ENCODE data around the gene OR52B4. TPM values are rescaled to one million over a fixed set of nuclear protein-coding genes. Genes with fewer than 3 reads are reported as not detected.
"Not testable (repeated sequence)": the region's sequence is repeated elsewhere in the genome, so short reads cannot be mapped to it uniquely, and the experiment has no call there.

OR52B4 gene
- not detected for total RNA-seq

GRCh38 chr11:4368286-4368685, at the start of gene OR52B4:
Gene OR52B4, minus strand, starts transcription at chr11:4368386. Its CDS starts 91 bp downstream, at chr11:4368295.
- ATAC-seq (ENCODE audit: low read depth), result no peak
- H3K9me3 Mint-ChIP-seq, result peaks cover 2% of the 10 kb centered on the region
- no peaks in the 10 kb centered on the region for H3K36me3 Mint-ChIP-seq
- DNase-seq, result no peak
- peaks cover 2% of the 10 kb centered on the region for H3K27me3 Mint-ChIP-seq
- H3K4me3 Mint-ChIP-seq, result no peak within 1 kb of the TSS
- POLR2A ChIA-PET, result no interaction called here
- H3K4me1 Mint-ChIP-seq, result peaks cover 2% of the 10 kb centered on the region
- H3K27ac Mint-ChIP-seq, result no peak within 1 kb of the TSS

GRCh38 chr11:4416816-4417215, 48.6 kb upstream of the OR52B4 start:
- POLR2A ChIA-PET, result no interaction called here
- H3K27me3 Mint-ChIP-seq, result peaks cover 6% of the 10 kb centered on the region
- H3K4me3 Mint-ChIP-seq, result no peak overlapping the region

DNA sequence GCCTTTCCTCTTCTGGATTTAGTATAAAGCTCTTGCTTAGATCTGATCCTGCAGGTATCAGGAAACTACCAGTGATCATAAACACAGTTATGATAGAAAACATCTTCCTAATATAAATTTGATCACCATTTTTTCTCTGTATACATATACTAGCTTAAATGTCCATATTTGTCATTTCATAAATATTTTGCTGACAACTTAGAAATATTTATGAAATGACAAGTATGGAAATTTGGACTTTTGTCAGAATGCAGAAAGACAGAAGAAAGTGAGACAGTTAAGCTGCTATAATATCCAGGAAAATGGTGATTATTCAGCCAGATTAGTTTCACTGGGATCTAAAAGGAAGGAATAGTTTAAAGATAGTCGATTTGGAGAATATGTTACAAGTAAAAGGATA, 48.1 kb upstream of the OR52B4 start:
- no peak overlapping the region for H3K27ac Mint-ChIP-seq
- H3K27me3 Mint-ChIP-seq, result peaks cover 6% of the 10 kb centered on the region
- no peak for DNase-seq
- no peaks in the 10 kb centered on the region for H3K4me1 Mint-ChIP-seq
- no peak overlapping the region for H3K4me3 Mint-ChIP-seq
- no peaks in the 10 kb centered on the region for H3K36me3 Mint-ChIP-seq
- POLR2A ChIA-PET, result no interaction called here
- H3K9me3 Mint-ChIP-seq, result no peaks in the 10 kb centered on the region
- ATAC-seq (ENCODE audit: low read depth), result no peak

More at GRCh38 chr11:4416816-4417215, 48.6 kb upstream of the OR52B4 start:
- Mint-ChIP-seq H3K36me3 (no peaks in the 10 kb centered on the region), H3K27ac (no peak overlapping the region), H3K4me1 (no peaks in the 10 kb centered on the region), H3K9me3 (no peaks in the 10 kb centered on the region)
- ATAC-seq (ENCODE audit: low read depth) (no peak), DNase-seq (no peak)

DNA sequence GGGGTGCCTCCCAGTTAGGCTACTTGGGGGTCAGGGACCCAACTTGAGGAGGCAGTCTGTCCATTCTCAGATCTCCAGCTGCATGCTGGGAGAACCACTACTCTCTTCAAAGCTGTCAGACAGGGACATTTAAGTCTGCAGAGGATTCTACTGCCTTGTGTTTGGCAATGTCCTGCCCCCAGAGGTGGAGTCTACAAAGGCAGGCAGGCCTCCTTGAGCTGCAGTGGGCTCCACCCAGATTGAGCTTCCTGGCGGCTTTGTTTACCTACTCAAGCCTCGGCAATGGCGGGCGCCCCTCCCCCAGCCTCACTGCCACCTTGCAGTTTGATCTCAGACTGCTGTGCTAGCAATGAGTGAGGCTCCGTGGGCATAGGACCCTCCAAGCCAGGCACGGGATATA, 38.0 kb upstream of the OR52B4 start:
- H3K27ac Mint-ChIP-seq; H3K4me1 Mint-ChIP-seq; POLR2A ChIA-PET; H3K4me3 Mint-ChIP-seq; DNase-seq; H3K36me3 Mint-ChIP-seq; ATAC-seq (ENCODE audit: low read depth): not testable (repeated sequence)
- Mint-ChIP-seq H3K27me3 (peaks cover 22% of the 10 kb centered on the region), H3K9me3 (peaks cover 14% of the 10 kb centered on the region)

DNA sequence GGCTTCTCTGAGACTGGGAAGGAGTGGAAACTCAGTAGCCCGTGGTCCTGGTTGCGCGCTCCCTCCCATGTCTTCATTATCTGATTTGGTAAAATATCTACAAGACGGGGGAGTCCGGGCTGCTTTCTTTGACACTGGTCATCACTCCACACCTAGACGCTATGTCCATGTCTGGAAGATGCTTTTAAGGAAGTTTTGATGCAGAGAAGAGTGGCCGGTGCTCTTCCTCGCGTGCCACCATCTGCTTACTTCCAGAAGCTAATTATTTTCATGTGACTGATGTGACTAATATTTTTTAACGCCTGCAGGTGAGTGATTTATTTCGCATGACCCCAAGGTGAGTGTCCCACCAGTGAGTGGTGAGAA, 25.7 kb upstream of the OR52B4 start:
- POLR2A ChIA-PET, result interaction anchor here (1.0 to 1.7 kb wide), 3 partner anchors 10 to 1290 kb away, joined by 3 to 5 read pairs (median 3); no protein-coding TSS in a partner anchor
- peaks cover 44% of the 10 kb centered on the region for H3K36me3 Mint-ChIP-seq
- peaks cover 7% of the 10 kb centered on the region for H3K9me3 Mint-ChIP-seq
- H3K4me1 Mint-ChIP-seq, result peaks cover 43% of the 10 kb centered on the region
- no peaks in the 10 kb centered on the region for H3K27me3 Mint-ChIP-seq
- DNase-seq (no peak), ATAC-seq (ENCODE audit: low read depth) (no peak)
- H3K4me3 Mint-ChIP-seq, result peak overlapping the region; percentile 95
- peak overlapping the region; percentile 94 for H3K27ac Mint-ChIP-seq

- Mint-ChIP-seq H3K4me1 (peaks cover 43% of the 10 kb centered on the region), H3K4me3 (peak within 1 kb of the TSS; percentile 95), H3K36me3 (peaks cover 46% of the 10 kb centered on the region), H3K9me3 (peaks cover 6% of the 10 kb centered on the region), H3K27ac (peak within 1 kb of the TSS; percentile 94), H3K27me3 (no peaks in the 10 kb centered on the region)
- peak; percentile 84 for DNase-seq
- ATAC-seq (ENCODE audit: low read depth), result peak; percentile 96
- POLR2A ChIA-PET, result interaction anchor here (1.0 to 1.7 kb wide), 3 partner anchors 10 to 1291 kb away, joined by 3 to 5 read pairs (median 3); no protein-coding TSS in a partner anchor
These were observed 25.1 kb upstream of the OR52B4 start, which contains the start of gene TRIM21 for GRCh38 chr11:4393209-4393857. Gene TRIM21, minus strand, starts transcription at chr11:4393702. Its CDS starts 3,293 bp downstream, at chr11:4390409.

DNA sequence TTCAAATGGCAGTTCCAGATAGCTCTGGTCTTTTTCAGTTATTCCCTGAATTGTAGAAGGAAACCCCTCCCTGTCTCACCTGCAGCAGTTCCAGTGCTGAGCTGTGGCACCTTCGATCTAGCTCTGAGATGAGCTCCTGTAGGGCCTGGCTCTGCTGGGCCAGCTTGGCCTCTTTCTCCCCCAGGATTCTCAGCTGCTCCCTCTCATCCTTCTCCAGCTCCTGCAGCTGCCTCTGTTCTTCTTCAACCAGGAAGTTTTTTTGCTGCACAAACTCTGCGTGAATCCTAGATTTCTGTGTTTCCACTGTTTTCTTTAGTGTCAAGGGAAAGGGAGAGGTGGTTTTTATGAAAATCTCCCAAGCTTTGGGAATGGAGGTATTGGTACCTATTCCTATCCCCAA, 20.0 kb upstream of the OR52B4 start:
- Mint-ChIP-seq H3K36me3 (peaks cover 78% of the 10 kb centered on the region), H3K4me3 (no peak overlapping the region), H3K4me1 (peaks cover 29% of the 10 kb centered on the region), H3K27me3 (no peaks in the 10 kb centered on the region), H3K27ac (peak overlapping the region; percentile 21), H3K9me3 (no peaks in the 10 kb centered on the region)
- POLR2A ChIA-PET, result no interaction called here
- ATAC-seq (ENCODE audit: low read depth), result no peak
- no peak for DNase-seq

- Mint-ChIP-seq H3K27me3 (no peaks in the 10 kb centered on the region), H3K4me3 (no peak overlapping the region), H3K9me3 (no peaks in the 10 kb centered on the region), H3K27ac (no peak overlapping the region), H3K4me1 (peaks cover 16% of the 10 kb centered on the region), H3K36me3 (peaks cover 75% of the 10 kb centered on the region)
- no peak for ATAC-seq (ENCODE audit: low read depth)
- POLR2A ChIA-PET, result no interaction called here
- DNase-seq, result no peak
These were observed 18.0 kb upstream of the OR52B4 start for GRCh38 chr11:4385978-4386740.

DNA sequence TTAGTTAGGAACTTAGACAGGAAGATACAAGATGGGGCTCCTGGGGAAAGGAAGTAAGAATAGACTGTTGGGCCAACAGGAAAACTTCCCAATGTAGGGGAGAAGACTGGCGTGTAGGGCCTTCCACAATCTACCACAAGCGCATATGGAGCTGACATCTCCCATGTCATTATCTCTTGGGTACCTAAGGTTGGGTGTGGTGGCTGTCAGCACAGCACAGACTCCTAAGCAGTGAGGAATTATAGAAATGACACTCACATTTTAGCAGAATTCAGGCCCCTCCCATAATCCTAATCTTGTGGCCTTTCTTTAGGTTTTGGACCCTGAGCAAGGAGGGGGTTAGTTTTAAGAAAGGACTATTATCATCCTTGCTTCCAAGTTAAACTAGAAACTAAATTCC, 13.7 kb upstream of the OR52B4 start:
- Mint-ChIP-seq H3K4me3 (no peak overlapping the region), H3K36me3 (peaks cover 48% of the 10 kb centered on the region), H3K9me3 (no peaks in the 10 kb centered on the region), H3K27ac (no peak overlapping the region), H3K4me1 (no peaks in the 10 kb centered on the region), H3K27me3 (no peaks in the 10 kb centered on the region)
- ATAC-seq (ENCODE audit: low read depth), result no peak
- POLR2A ChIA-PET, result no interaction called here
- DNase-seq, result no peak

DNA sequence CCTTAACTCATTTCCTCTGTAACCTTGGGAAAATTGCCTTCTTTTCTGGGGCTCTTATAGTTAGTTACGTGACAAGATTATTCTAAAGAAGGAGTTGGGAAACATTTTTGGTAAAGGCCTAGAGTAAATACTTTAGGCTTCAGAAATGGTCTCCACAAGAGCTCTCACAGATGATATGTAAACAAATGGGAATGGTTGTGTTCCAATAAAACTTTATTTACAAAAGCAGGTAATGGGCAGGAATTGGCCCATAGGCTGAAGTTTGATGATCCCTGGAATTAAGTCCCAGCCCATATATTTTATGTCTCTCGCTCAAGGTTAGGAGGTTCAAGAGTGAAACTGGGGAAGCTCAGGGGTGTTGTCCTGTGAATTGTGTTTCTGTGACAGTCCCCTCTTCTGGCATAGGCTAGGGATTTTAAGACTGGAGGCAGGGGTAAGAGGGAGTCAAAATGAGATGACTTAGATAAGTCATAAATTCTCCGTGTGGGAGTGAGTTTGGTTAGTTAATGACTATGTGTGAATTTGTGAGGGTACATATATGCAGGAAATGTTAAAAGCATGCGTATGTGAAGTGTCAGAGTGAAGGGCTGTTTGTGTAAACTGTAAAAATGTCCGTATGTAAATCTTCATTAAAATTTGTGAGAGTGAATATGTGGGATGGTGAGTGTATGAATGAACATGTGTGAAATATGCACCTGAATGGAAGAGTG, 7.4 kb upstream of the OR52B4 start:
- H3K4me1 Mint-ChIP-seq, result peaks cover under 1% of the 10 kb centered on the region
- POLR2A ChIA-PET, result no interaction called here
- no peak overlapping the region for H3K27ac Mint-ChIP-seq
- ATAC-seq (ENCODE audit: low read depth) (no peak), DNase-seq (no peak)
- no peaks in the 10 kb centered on the region for H3K27me3 Mint-ChIP-seq
- peaks cover 5% of the 10 kb centered on the region for H3K36me3 Mint-ChIP-seq
- H3K4me3 Mint-ChIP-seq, result no peak overlapping the region
- H3K9me3 Mint-ChIP-seq, result no peaks in the 10 kb centered on the region

GRCh38 chr11:4370166-4370565, 2.0 kb upstream of the OR52B4 start:
- H3K27me3 Mint-ChIP-seq, result no peaks in the 10 kb centered on the region
- no peaks in the 10 kb centered on the region for H3K9me3 Mint-ChIP-seq
- H3K36me3 Mint-ChIP-seq, result no peaks in the 10 kb centered on the region
- H3K4me1 Mint-ChIP-seq, result peaks cover 2% of the 10 kb centered on the region
- no peak overlapping the region for H3K27ac Mint-ChIP-seq
- DNase-seq (no peak), ATAC-seq (ENCODE audit: low read depth) (no peak)
- POLR2A ChIA-PET, result no interaction called here
- H3K4me3 Mint-ChIP-seq, result no peak overlapping the region

DNA sequence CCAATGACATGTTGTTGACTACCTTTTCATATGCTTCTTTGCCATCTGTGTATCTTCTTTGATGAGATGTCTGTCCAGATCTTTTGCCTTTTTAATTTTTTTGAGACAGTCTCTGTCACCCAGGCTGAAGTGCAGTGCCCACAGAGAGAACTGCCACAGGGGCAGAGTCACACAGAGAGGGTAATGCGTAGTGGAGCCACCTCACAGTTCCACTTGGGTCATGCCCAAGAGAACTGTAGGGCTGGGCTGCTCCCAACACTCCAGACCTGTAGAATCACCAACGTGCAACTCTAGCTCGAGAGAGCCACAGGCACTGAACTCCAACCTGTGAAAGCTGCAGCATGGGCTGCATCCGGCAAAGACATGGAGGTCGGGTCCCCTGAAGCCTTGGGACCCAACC, 20.0 kb downstream of the OR52B4 start:
- H3K27ac Mint-ChIP-seq; H3K27me3 Mint-ChIP-seq; ATAC-seq (ENCODE audit: low read depth); H3K4me1 Mint-ChIP-seq; H3K4me3 Mint-ChIP-seq; H3K36me3 Mint-ChIP-seq; DNase-seq; POLR2A ChIA-PET; H3K9me3 Mint-ChIP-seq: not testable (repeated sequence)

DNA sequence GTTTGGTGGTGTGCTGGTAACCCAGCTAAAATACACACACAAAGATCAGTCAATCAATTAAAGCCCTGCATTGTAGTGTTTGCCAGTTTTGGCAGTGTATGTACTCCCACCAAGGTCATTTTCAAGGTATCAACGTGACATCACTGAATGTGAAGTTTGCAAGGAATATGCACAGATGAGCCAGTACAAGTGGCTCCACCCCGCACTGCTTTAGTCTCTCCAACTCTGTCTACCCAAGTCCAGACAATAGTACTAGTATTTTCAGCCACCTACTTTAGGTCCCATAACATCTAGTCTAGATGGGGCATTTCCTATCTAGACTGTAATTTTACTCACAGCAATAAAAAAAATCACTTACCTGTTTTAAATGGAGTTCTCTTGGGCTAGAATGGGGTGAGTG, 22.8 kb downstream of the OR52B4 start:
- H3K4me3 Mint-ChIP-seq; H3K27me3 Mint-ChIP-seq; H3K36me3 Mint-ChIP-seq; H3K9me3 Mint-ChIP-seq; H3K4me1 Mint-ChIP-seq; ATAC-seq (ENCODE audit: low read depth); DNase-seq; H3K27ac Mint-ChIP-seq; POLR2A ChIA-PET: not testable (repeated sequence)

All from activated naive CD8-positive, alpha-beta T cell treated with anti-CD3 and anti-CD28 coated beads, Interleukin-2, amount 10 ng/mL, durations not matched to agents 7 days and 5 days (primary cell).